Measurements from ENCODE around the gene TMEM132C. TPM values are rescaled to one million over a fixed set of nuclear protein-coding genes. Genes with fewer than 3 reads are reported as not detected.

The TMEM132C gene
- total and polyA plus RNA-seq, 3 donors from 2014 or later = 2.9 to 5.5 (median 3.3) TPM

- intact Hi-C loops (cut with DNase I; ENCODE audit: low total_unique reads) = no loop called here
- Histone ChIP-seq H3K36me3 (ENCODE audit: low read depth, missing control alignments) (no peaks in the 10 kb centered on the region), H3K9me3 (no peaks in the 10 kb centered on the region), H3K27ac (no peak overlapping the region), H3K4me3 (no peak overlapping the region), H3K4me1 (peaks cover 7% of the 10 kb centered on the region), H3K27me3 (no peaks in the 10 kb centered on the region)
- DNase-seq = no peak
- TF ChIP-seq CTCF (IDR thresholded peaks at IDR 0.05) = no peak
- no peak for TF ChIP-seq POLR2A (IDR thresholded peaks at IDR 0.05)
- WGBS, 2 donors = 37 to 75% methylated on average over 2 of the region's 2 CpGs
Measured at GRCh38 chr12:128313931-128314330, 47.0 kb downstream of the TMEM132C start.

GRCh38 chr12:128314611-128315010, 47.6 kb downstream of the TMEM132C start:
- WGBS, 2 donors = 74 to 91% methylated on average over 3 of the region's 3 CpGs

GRCh38 chr12:128316078-128316477, 49.1 kb downstream of the TMEM132C start:
- Histone ChIP-seq H3K27me3 (no peaks in the 10 kb centered on the region), H3K4me1 (peaks cover 7% of the 10 kb centered on the region), H3K36me3 (ENCODE audit: low read depth, missing control alignments) (no peaks in the 10 kb centered on the region), H3K4me3 (no peak overlapping the region), H3K27ac (peak overlapping the region in 1 of 2 donors; percentile 21), H3K9me3 (no peaks in the 10 kb centered on the region)
- TF ChIP-seq POLR2A (IDR thresholded peaks at IDR 0.05) = no peak
- no peak for TF ChIP-seq CTCF (IDR thresholded peaks at IDR 0.05)
- intact Hi-C loops (cut with DNase I; ENCODE audit: low total_unique reads) = no loop called here
- 58 to 79% methylated on average over 6 of the region's 6 CpGs for WGBS, 2 donors
- no peak for DNase-seq

More at GRCh38 chr12:128314611-128315010, 47.6 kb downstream of the TMEM132C start:
- intact Hi-C loops (cut with DNase I; ENCODE audit: low total_unique reads) = no loop called here
- Histone ChIP-seq H3K27me3 (no peaks in the 10 kb centered on the region), H3K27ac (no peak overlapping the region), H3K36me3 (ENCODE audit: low read depth, missing control alignments) (no peaks in the 10 kb centered on the region), H3K9me3 (no peaks in the 10 kb centered on the region), H3K4me3 (no peak overlapping the region), H3K4me1 (peaks cover 7% of the 10 kb centered on the region)
- DNase-seq = no peak
- no peak for TF ChIP-seq POLR2A (IDR thresholded peaks at IDR 0.05)
- TF ChIP-seq CTCF (IDR thresholded peaks at IDR 0.05) = no peak

- 31 to 33% methylated on average over 4 of the region's 4 CpGs for whole genome bisulfite sequencing, 2 donors
- Histone ChIP-seq H3K27ac (peak overlapping the region in 1 of 2 donors; percentile 42), H3K36me3 (ENCODE audit: low read depth, missing control alignments) (no peaks in the 10 kb centered on the region), H3K9me3 (no peaks in the 10 kb centered on the region), H3K27me3 (no peaks in the 10 kb centered on the region), H3K4me3 (no peak overlapping the region), H3K4me1 (peaks cover 7% of the 10 kb centered on the region)
- intact Hi-C loops (cut with DNase I; ENCODE audit: low total_unique reads) = no loop called here
- DNase-seq = no peak
- TF ChIP-seq CTCF (IDR thresholded peaks at IDR 0.05) (no peak), POLR2A (IDR thresholded peaks at IDR 0.05) (no peak)
Measured at GRCh38 chr12:128316973-128317526, 50.1 kb downstream of the TMEM132C start.

GRCh38 chr12:128318341-128318740, 51.4 kb downstream of the TMEM132C start:
- TF ChIP-seq POLR2A (IDR thresholded peaks at IDR 0.05) (no peak), CTCF (IDR thresholded peaks at IDR 0.05) (no peak)
- WGBS, 2 donors = 49 to 50% methylated on average over 5 of the region's 5 CpGs
- Histone ChIP-seq H3K27ac (no peak overlapping the region), H3K36me3 (ENCODE audit: low read depth, missing control alignments) (no peaks in the 10 kb centered on the region), H3K4me3 (no peak overlapping the region), H3K4me1 (peaks cover 7% of the 10 kb centered on the region), H3K27me3 (no peaks in the 10 kb centered on the region), H3K9me3 (no peaks in the 10 kb centered on the region)
- intact Hi-C loops (cut with DNase I; ENCODE audit: low total_unique reads) = no loop called here
- no peak for DNase-seq
